Measurements from ENCODE around the gene EXOC3. TPM values are rescaled to one million over a fixed set of nuclear protein-coding genes. Genes with fewer than 3 reads are reported as not detected.

Gene EXOC3
- total RNA-seq, 1 experiment from 2014 or later = 63.8 TPM

GRCh38 chr5:448766-449090 is 5.8 kb downstream of the EXOC3 start:
- H3K9me3 Mint-ChIP-seq (ENCODE audit: low read depth, unreplicated experiment) = peaks cover 5% of the 10 kb centered on the region
- BruUV-seq (replicated peaks) = no TSS peak
- H3K27me3 Mint-ChIP-seq (ENCODE audit: unreplicated experiment) = no peaks in the 10 kb centered on the region
- no peak overlapping the region for H3K4me3 Mint-ChIP-seq (ENCODE audit: low read depth, unreplicated experiment)
- CTCF ChIA-PET = no interaction called here
- H3K4me1 Mint-ChIP-seq (ENCODE audit: low read depth, unreplicated experiment) = peaks cover 31% of the 10 kb centered on the region
- H3K36me3 Mint-ChIP-seq (ENCODE audit: insufficient read depth, unreplicated experiment) = peaks cover 78% of the 10 kb centered on the region
- TF ChIP-seq, protein P1, sequence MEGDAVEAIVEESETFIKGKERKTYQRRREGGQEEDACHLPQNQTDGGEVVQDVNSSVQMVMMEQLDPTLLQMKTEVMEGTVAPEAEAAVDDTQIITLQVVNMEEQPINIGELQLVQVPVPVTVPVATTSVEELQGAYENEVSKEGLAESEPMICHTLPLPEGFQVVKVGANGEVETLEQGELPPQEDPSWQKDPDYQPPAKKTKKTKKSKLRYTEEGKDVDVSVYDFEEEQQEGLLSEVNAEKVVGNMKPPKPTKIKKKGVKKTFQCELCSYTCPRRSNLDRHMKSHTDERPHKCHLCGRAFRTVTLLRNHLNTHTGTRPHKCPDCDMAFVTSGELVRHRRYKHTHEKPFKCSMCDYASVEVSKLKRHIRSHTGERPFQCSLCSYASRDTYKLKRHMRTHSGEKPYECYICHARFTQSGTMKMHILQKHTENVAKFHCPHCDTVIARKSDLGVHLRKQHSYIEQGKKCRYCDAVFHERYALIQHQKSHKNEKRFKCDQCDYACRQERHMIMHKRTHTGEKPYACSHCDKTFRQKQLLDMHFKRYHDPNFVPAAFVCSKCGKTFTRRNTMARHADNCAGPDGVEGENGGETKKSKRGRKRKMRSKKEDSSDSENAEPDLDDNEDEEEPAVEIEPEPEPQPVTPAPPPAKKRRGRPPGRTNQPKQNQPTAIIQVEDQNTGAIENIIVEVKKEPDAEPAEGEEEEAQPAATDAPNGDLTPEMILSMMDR (IDR thresholded peaks at IDR 0.05; ENCODE audit: unreplicated experiment) = no peak
- DNase-seq = no peak
- H3K27ac Mint-ChIP-seq (ENCODE audit: unreplicated experiment) = no peak overlapping the region
- intact Hi-C loops (cut with micrococcal nuclease; ENCODE audit: unreplicated experiment) = loop anchor here (10.0 kb wide), 1 partner anchor 166 kb away; the partner anchor contains the start of gene CEP72

GRCh38 chr5:449151-449550 is 6.2 kb downstream of the EXOC3 start:
- H3K4me1 Mint-ChIP-seq (ENCODE audit: low read depth, unreplicated experiment) = peaks cover 28% of the 10 kb centered on the region
- no peak for DNase-seq
- no peak overlapping the region for H3K27ac Mint-ChIP-seq (ENCODE audit: unreplicated experiment)
- CTCF ChIA-PET = no interaction called here
- peaks cover 5% of the 10 kb centered on the region for H3K9me3 Mint-ChIP-seq (ENCODE audit: low read depth, unreplicated experiment)
- no TSS peak for BruUV-seq (replicated peaks)
- intact Hi-C loops (cut with micrococcal nuclease; ENCODE audit: unreplicated experiment) = loop anchor here (10.0 kb wide), 1 partner anchor 166 kb away; the partner anchor contains the start of gene CEP72
- TF ChIP-seq, protein P1 (IDR thresholded peaks at IDR 0.05; ENCODE audit: unreplicated experiment) = no peak
- peaks cover 78% of the 10 kb centered on the region for H3K36me3 Mint-ChIP-seq (ENCODE audit: insufficient read depth, unreplicated experiment)
- no peak overlapping the region for H3K4me3 Mint-ChIP-seq (ENCODE audit: low read depth, unreplicated experiment)
- H3K27me3 Mint-ChIP-seq (ENCODE audit: unreplicated experiment) = no peaks in the 10 kb centered on the region

GRCh38 chr5:451587-452458 is 8.8 kb downstream of the EXOC3 start:
- no peak overlapping the region for H3K27ac Mint-ChIP-seq (ENCODE audit: unreplicated experiment)
- H3K4me1 Mint-ChIP-seq (ENCODE audit: low read depth, unreplicated experiment) = peaks cover 8% of the 10 kb centered on the region
- no peak overlapping the region for H3K4me3 Mint-ChIP-seq (ENCODE audit: low read depth, unreplicated experiment)
- no peaks in the 10 kb centered on the region for H3K27me3 Mint-ChIP-seq (ENCODE audit: unreplicated experiment)
- H3K36me3 Mint-ChIP-seq (ENCODE audit: insufficient read depth, unreplicated experiment) = peaks cover 62% of the 10 kb centered on the region
- DNase-seq = no peak
- H3K9me3 Mint-ChIP-seq (ENCODE audit: low read depth, unreplicated experiment) = peaks cover 5% of the 10 kb centered on the region
- BruUV-seq (replicated peaks) = no TSS peak
- CTCF ChIA-PET = no interaction called here
- intact Hi-C loops (cut with micrococcal nuclease; ENCODE audit: unreplicated experiment) = no loop called here
- TF ChIP-seq, protein P1 (IDR thresholded peaks at IDR 0.05; ENCODE audit: unreplicated experiment) = no peak

DNA sequence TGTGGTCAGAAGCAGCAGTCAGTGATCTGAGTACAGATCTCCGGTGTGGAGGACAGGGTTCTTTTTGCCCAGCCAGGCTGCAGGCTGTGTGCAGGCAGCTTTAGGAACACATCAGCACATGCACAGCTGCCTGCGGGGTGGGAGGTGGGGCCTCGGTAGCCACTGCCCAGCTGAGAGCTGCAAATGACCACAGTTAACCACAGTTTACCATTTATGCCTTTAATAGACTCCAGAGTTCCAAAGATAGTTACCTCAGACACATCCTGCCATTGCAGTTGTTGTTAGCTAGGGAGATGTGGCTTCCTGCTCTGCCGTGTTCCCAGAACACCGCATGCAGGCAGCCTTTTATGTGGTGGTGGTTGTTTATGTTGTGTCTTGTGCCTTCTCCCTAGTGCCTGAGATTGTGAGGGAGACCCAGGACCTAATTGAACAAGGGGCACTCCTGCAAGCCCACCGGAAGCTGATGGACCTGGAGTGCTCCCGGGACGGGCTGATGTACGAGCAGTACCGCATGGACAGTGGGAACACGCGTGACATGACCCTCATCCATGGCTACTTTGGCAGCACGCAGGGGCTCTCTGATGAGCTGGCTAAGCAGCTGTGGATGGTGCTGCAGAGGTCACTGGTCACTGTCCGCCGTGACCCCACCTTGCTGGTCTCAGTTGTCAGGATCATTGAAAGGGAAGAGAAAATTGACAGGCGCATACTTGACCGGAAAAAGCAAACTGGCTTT is 10.2 kb downstream of the EXOC3 start:
- no TSS peak for BruUV-seq (replicated peaks)
- CTCF ChIA-PET = no interaction called here
- H3K4me3 Mint-ChIP-seq (ENCODE audit: low read depth, unreplicated experiment) = no peak overlapping the region
- peaks cover 5% of the 10 kb centered on the region for H3K9me3 Mint-ChIP-seq (ENCODE audit: low read depth, unreplicated experiment)
- H3K4me1 Mint-ChIP-seq (ENCODE audit: low read depth, unreplicated experiment) = peaks cover 13% of the 10 kb centered on the region
- no peak for DNase-seq
- peaks cover 52% of the 10 kb centered on the region for H3K36me3 Mint-ChIP-seq (ENCODE audit: insufficient read depth, unreplicated experiment)
- intact Hi-C loops (cut with micrococcal nuclease; ENCODE audit: unreplicated experiment) = no loop called here
- TF ChIP-seq, protein P1 (IDR thresholded peaks at IDR 0.05; ENCODE audit: unreplicated experiment) = no peak
- H3K27me3 Mint-ChIP-seq (ENCODE audit: unreplicated experiment) = no peaks in the 10 kb centered on the region
- no peak overlapping the region for H3K27ac Mint-ChIP-seq (ENCODE audit: unreplicated experiment)
